GM21825 (cell line): ENCODE measurements around the gene HOXA11.

ENCODE experiments used
- ATAC-seq: cut with Tn5 transposase; IDR thresholded peaks from one replicate; pipeline ENCODE4 v1.9.1; 2021; ENCODE audit warnings: mild to moderate bottlenecking, moderate library complexity; ENCODE audit not compliant: unreplicated experiment

Gene HOXA11

GRCh38 chr7:27159266-27160144 is 25.5 kb downstream of the HOXA11 start:
- no peak for ATAC-seq

- ATAC-seq = no peak
Measured at GRCh38 chr7:27158436-27159265, 26.4 kb downstream of the HOXA11 start.

DNA sequence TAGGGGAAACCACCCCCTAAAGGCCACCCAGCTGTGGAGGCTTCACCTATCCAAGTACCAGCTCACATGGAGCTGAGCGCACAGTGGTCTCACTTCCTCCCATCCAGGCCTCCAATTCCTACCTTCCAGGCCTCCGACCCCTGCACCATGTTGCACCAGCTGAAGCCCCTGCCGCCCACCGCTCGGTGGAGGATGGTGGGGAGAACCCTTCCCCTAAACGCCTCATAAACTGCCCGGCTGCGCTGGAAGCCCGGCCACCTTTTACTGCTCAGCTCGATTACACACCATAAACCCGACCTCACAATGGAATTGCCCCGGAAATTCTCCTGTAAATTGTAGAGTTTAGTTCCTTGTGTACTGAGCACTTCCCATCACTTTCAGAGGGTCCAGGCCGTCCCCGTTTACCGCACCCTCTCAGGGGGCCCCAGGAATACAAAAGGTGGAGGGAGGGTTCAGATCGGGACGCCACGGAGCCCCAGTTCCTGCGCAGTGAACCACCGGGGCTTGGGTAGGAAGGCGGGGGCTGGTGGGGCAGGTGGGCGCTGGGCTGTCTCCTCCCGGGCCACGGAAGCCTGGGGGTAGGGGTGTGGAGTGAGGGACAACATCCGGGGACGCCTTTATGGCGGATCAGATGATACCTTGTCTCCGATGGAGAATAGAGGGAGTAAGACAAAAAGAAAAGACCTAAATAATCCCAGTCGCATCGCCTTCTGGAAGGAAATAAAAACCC is 27.2 kb downstream of the HOXA11 start:
- ATAC-seq = no peak

DNA sequence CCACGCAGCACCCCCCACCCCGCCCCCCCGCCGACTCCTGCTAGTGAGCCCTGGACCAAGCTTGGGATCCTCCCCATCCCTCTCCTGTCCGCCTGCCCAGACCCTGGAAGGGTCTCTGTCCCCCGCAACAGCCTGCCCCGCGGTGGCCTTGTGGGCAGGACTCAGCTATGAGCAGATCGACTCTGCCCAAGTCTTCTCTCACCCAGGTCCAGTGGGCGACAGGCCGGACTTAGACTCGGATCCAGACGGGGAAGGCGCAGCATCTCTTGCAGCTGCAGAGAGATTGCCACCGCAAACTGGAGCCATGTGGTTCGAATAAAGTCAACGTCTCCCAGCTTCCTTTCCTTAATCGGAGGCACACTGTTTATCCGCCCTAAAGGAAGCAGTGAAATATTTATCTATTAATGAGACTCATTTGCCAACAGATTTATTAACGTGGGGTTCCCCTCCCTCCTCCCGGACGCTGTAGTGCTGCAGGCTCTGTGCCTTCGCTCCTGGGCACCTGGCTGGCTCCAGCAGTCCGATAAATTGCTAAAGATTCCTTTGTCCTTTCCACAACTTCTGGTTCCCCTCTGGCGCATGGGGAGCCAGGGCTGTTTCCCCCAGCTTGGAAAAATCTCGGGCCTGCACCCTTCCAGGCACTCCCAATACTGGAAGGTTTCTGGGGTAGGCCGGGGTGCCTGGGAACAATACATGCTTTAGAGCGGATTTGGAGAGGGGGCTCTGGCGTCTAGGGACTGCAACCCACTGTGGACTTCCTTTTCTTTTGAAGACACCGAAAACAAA is 27.9 kb downstream of the HOXA11 start:
- ATAC-seq = no peak

DNA sequence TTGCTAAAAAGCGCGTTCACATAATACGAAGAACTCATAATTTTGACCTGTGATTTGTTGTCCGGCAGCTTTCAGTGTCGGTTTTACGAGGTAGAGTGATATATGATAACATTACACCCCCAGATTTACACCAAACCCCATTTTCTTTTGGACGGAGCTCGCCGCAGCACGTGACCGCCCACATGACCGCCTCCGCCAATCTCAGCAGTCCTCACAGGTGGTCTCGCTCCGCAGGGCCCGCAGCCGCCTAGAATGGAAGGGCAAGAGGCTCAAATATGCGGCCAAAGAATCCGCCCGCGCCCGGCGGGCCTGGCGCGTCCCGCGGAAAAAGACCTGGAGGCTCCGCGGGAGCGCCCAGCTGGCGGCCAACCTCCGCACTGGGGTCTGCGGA is 28.5 kb downstream of the HOXA11 start, which contains the start of gene HOXA7:
HOXA7 (minus strand) TSS at position 168 of the 391 bp plus-strand sequence; CDS start at position 38, 130 bp downstream.
- no peak for ATAC-seq

GRCh38 chr7:27155816-27156507 is 29.1 kb downstream of the HOXA11 start:
- no peak for ATAC-seq

DNA sequence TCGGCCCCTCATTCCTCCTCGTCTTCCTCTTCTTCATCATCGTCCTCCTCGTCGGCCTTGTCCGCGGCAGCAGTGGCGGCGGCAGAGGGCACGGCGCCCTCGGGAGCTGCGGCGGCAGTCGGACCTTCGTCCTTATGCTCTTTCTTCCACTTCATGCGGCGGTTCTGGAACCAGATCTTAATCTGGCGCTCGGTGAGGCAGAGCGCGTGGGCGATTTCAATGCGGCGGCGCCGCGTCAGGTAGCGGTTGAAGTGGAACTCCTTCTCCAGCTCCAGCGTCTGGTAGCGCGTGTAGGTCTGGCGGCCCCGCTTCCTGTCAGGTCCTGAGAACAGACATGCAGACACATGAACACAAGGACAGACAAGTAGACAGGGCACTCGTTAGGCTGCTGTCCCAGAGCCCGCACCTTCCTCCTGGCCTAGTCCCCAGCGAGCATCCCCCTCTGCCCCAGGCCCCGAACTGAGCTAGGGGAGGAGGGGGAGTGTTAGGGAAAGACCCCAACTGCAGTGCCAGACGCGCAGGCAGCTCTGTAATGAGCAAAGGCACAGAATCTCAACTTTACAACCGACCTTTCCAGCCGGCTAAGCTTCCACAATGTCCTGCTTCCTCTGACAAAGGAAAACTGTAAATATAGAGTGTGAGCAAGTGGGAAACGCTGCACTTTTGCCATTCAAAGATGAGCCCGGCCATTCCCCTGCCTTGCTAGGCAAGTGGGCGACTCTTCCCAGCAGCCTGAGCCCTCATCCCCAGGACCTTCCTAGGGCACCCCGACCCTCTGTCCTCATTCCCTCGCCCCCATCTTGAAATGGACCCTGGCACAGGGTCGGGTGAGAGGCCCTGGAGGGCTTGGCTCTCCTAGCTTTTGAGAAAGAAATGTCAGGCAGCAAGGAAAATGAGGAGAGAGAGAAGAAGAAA is 29.9 kb downstream of the HOXA11 start:
- no peak for ATAC-seq

- no peak for ATAC-seq
Measured at GRCh38 chr7:27154369-27154768, 30.7 kb downstream of the HOXA11 start.

- ATAC-seq = no peak
Measured at GRCh38 chr7:27153526-27153925, 31.5 kb downstream of the HOXA11 start.

GRCh38 chr7:27152816-27153442 is 32.1 kb downstream of the HOXA11 start:
- ATAC-seq = no peak

- ATAC-seq = no peak
Measured at GRCh38 chr7:27151931-27152815, 32.9 kb downstream of the HOXA11 start, which contains the start of gene HOXA3. Gene HOXA3 (minus strand): TSS chr7:27152583. CDS start chr7:27110640, 41,943 bp downstream.

DNA sequence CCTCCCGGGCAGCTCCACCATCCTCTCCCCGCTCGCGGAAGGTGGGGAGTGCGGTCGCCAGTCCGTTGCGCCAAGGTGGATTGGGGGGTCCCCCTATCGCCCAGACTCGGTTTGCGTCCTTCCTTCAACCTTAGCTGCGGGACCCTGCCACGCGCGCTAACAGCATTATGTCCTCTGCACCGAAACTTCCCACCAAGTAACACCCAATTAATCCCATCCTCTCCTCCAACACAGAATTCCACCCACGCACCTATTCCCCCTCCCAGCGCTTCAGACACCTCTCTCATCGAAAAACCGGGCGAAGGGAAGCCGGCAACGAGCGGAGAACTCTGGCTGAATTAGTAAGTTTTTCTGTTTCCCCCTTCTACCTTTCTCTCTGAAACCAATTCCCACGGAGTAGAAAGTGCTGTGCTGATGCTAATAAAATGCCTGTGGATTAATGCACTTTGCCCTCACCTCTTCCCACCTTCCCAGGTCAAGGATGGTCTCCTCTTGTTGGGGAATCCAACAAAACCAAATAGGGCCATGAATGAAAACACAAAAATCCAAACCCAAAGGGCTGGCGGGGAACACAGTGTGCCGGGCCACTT is 33.6 kb downstream of the HOXA11 start:
- no peak for ATAC-seq

DNA sequence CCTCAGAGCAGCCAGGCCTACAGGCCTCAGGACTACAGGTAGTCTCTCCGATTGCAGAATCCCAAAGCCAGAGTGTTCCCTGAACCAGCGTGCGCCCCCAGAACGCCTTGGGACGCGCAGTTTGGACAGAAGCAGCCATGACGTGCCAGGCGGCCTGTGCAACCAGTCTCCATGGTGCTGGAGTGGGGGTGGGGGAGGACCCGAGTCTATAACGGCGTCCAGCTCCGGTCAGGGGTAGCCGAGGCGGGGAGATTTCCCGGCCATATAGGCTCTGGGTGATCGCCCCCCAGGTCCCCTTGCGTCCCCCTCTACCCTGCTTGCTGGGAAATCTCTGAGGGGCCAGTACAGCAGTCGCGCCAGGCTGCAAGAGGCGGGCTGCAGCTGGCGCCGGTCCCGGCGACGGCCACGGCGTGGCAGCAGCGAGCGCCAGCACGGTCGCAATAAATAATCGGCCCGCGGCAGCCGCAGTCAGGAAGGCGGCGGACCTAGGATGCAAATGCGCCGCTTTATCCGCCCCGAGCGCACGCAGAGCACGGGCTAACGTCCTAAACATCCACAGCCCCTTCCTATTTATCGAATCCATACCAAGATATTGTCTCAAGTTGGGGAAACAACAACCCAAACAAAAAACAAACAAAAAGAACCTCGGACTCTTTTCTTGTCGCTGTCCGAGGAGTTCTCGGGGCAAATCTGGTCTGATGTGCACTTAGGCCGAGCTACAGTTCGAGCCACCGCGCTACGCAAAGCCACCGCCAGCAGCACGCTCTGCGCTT is 34.3 kb downstream of the HOXA11 start:
- peak; percentile 77 for ATAC-seq

DNA sequence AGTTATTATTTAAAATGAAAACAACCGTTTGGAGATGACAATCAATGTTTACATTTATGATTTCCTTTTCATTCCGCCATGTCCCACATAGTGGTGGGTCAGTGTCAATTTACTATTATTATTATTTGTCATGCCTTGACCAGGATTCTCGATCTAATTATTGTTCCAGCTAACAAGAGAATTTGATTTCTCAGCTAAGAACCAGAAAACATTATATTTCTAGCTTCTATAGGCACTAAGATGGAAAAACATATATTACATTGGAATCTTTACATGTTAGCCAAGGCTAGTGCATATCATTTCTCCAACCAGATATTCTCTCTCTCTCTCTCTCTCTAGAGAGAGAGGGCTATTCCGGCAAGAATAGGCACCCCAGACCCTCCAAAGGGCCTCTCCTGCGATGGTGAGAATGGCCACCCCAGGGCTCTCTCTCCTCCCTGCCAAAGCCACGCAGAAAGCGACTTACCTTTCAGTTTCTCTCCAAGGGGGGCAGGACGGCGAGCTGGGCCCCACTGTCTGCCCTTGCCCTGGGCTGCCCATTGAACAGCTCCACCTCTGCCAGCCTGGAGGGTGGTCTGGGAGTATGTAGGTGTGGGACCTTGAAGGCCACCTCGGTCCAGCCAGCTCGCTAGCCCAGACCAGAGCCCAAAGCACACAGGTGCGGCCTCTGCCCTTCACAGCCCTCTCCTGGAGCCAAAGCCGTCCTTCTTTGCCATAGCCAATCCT is 35.0 kb downstream of the HOXA11 start:
- ATAC-seq = no peak
